Sigmoid colon (tissue), 4 donors: ENCODE measurements around the gene TMEM26.

ENCODE experiments used
- CTCF ChIP-seq, 4 experiments: fragments of 450-650 bp in 3 of 4; fragments of 200-600 bp in 1 of 4; IDR thresholded peaks; one replicate each; pipeline ENCODE4 v1.5.1; 2016 to 2019; ENCODE audit warnings: antibody characterized with exemption in 4 of 4, mild to moderate bottlenecking in 3 of 4, moderate library complexity in 2 of 4
- POLR2A ChIP-seq, 2 donors: fragments of 450-650 bp; IDR thresholded peaks; one replicate each; pipeline ENCODE4 v1.6.1; 2016; ENCODE audit warnings: antibody characterized with exemption in 2 of 2, mild to moderate bottlenecking in 2 of 2, moderate library complexity in 2 of 2
- POLR2AphosphoS5 ChIP-seq, 4 donors: sonication (generic); formaldehyde crosslinking; IDR thresholded peaks; one replicate each; pipeline ENCODE4 v1.6.1; 2017; ENCODE audit warnings: antibody characterized with exemption in 4 of 4

GRCh38 chr10:61409157-61409556 lies 44.0 kb downstream of the TMEM26 start:
- TF ChIP-seq POLR2A (IDR thresholded peaks at IDR 0.05) (no peak), CTCF (IDR thresholded peaks at IDR 0.05) (no peak), POLR2AphosphoS5 (IDR thresholded peaks at IDR 0.05) (no peak)
